Stimulated activated CD8-positive, alpha-beta memory T cell treated with anti-CD3 and anti-CD28 coated beads, Interleukin-15, amount 100 ng/mL, for 48 hours (primary cell): ENCODE results near the gene PDYN.

Experiments used
- DNase-seq, 2 donors: peaks; one replicate each; pipeline ENCODE4 v3.0.0-alpha.2; 2020; ENCODE audit warnings: low read depth in 2 of 2

Gene PDYN

DNA sequence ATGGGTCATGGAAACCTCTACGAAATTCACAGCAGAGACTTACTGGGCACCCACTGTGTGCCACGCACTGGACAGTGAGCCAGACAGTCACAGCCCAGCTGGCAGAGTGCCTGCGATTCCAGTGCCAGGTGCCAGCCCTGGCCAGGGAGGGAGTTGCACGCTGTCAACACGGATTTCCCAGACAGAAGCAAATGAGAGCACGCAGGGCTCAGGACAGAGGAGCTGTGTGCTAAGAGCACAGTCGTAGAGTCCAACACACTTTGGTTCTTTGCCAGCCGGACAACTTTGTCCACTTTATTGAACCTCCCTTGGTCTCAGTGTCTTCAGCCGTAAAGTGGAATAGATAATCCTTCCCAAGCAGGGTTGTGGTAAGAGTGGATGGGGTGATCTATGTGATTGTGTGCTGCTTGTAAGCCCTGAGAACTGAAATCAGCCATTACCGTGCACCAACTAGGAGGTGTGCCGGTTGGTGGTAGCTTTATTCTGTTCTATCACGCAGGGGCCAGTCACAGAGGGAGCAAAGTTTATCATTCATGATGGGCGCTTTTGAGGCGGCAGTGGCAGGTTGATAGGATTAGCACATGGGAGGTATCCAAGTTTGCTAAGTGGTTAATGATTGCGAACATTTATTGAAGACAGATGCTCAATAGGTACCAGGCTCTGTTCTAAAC lies 58.0 kb downstream of the PDYN start:
- no peak for DNase-seq

DNA sequence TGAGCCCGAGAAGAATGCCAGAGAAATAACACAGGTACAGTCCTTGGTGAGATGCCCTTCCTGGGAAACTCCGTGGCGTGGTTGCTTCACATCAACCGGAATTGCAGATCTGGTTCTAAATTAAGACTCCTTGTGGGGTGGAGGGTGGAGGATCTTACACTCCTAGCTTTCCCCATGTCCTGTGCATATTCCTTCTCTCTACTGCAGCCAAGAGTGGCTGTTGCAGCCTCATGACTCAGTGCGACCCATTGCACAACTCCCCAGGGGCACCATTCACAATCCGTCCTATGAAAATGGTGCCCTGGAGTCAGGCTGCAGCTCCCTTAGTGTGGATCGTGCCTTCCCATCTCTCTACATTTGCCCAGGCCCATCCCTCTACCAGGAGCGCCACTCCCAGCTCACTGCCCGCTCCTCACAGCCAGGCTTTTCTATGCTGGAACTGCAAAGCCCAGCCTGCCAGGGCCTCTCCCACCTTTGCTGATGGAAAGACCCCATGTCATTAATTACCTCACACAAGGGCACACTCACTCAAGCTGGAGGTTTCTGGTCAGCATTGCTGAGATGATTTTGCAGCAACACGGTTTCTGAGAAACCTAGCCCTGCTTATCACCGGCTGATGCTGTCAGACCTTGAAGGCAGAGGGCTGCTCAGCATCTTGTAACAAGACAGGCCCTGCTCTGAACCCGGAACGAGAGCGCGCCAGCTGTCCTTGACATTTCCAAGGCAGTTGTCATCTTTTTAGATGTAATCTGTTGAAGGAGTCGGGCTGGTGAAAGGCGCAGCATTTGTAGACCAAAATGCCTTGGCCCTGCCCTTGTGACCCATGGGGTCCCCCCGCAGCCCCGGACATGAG lies 58.9 kb downstream of the PDYN start:
- DNase-seq = no peak

DNA sequence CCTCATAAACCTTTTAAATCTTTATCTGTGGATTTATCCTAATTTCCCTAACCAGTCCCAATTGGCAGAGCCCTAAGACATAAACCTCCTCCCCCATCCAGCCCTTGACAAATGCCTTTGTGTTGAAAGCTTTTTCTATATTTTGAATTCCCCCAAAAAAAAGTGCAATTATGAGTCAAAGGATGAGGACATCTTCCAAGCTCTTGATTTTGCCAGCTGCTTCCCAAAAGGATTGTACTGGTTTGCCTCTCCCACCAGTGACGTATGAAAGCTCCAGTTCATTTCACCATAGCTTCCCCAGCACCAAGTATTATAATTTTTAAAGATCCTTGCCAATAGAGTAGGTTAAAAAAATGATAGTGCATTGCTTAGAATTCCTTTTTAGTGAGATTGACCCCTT lies 59.7 kb downstream of the PDYN start:
- no peak for DNase-seq

DNA sequence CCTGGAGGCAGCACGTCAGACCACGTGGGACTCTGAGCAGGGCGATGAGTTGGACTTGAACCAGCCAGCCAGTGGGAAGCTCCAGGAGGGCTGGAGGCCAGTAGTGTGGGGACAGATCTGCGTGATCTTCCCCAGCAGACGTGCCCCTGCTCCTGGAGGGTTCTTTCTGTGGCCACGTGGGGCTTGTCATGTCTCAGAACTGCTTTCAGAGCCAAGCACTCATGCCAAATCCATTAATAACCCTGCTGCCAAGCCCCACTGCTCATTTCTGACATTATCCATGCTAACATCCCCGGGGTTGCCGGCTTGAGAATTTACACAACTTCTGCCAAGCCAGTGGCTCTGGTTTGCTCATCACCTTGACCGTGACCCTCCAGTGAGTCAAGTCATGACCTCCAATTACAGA lies 60.4 kb downstream of the PDYN start:
- DNase-seq = no peak

DNA sequence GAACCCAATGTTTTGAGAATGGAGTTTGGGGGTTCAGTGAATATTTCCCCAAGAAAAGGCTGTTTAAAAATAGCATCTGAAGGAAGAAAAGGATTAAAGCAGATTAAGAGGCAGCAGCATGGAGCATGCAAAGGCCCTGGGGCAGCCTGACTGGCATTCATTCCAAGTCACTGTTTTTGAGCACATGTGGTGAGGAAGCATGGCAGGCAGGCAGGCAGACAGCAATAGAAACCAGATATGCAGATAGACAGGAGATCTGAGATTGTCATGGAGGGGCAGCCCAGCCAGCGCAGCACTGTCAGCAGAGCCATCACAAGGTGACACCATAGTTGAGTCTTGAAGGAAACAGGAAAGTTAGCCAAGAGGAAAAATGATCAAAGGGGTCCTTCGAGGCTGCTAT lies 60.9 kb downstream of the PDYN start:
- no peak for DNase-seq

DNA sequence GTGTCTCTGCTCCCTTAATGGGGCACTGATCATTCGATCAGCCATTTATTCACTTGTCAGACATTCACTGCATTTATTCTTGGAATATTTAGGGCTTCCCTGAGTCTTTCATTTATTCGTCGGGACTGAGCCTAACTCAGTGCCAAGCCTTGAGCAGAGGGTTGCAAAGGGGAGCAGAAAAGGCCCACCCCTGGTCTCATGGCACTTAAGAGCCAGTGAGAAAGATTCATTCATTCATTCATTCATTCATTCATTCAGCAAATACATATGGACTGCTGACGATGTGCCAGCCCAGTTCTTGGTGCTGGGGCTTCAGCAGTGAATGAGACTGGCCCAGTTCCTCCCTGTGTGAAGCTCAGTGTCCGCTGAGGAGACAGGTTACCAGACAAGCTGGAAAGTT lies 62.0 kb downstream of the PDYN start:
- DNase-seq = no peak

DNA sequence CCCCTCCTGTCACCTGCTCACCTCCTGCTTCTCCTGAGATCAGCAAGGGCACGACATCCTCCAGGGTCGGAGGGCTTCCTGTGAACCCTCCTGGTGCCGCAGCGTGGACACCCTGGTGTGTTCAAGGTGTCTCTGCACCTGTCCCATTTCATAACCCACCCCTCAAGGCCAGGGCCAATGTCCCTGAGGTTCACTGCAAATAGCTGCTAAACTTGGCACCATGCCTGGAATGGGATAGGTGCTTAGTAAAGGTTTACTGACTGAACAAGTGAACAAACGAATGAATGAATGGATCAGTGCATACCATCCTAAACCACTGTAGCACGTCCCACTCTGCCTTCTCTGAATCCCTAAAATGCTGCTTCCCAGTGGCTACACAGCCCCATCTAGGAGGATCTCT lies 63.7 kb downstream of the PDYN start:
- no peak for DNase-seq

DNA sequence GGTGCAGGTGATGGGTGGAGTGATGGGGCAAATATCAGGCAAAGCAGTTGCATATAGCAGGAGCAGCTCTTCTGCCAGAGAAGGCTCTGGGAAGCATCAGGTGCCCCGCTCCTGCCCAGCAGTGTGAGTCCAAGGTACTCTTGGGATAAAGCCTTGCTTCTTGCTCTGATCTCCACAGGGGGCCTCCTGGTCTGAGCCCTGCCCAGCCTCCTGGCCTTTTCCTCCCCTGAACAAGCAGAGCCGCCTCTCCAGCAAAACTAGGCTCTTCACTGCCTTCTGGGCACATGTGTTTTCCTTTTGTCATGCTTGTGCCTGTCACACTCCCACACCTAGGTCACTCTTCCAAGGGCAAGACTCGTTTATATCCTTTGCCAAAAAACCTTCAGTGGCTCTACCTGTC lies 64.4 kb downstream of the PDYN start:
- DNase-seq = no peak

DNA sequence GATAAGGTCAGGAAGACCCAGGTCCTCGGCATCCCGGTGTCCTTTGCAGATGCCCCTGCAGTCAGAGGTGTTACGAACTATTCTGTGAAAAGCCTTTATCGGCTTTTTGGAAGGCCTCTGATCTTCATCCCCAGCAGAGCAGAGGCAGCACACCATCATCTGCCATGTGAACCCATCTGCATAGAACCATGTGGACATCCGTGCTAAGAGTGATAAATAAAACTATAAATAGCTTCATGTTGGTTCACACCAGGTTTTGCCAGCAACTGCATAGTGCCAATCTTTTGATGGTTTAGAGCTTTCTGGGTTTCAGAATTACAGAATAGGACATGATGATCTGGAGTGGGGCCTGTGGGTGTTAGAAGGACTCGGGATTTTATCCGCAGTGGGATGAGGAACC lies 65.1 kb downstream of the PDYN start:
- no peak for DNase-seq
